B cell (primary cell): ENCODE results near the gene ATOSA. TPM values are rescaled to one million over a fixed set of nuclear protein-coding genes. Genes with fewer than 3 reads are reported as not detected.

Experiments
- ATAC-seq: fragments of 200-7000 bp; cut with Tn5 transposase; one replicate; pipeline ENCODE4 v1.10.0; 2021; ENCODE audit warnings: low read depth, mild to moderate bottlenecking, moderate number of reproducible peaks, moderate library complexity
- CTCF ChIA-PET: fragments of 350-600 bp; sonication (Branson Sonifier 250); formaldehyde crosslinking; loops from one replicate; lab custom pipeline; 2021; ENCODE audit warnings: antibody characterized with exemption, inconsistent platforms; lab: Charles Lee
- POLR2A ChIA-PET: fragments of 350-600 bp; sonication (Branson Sonifier 250); formaldehyde crosslinking; loops from one replicate; lab custom pipeline; 2021; ENCODE audit warnings: antibody characterized with exemption; lab: Charles Lee
- DNase-seq: peaks from one replicate; pipeline ENCODE4 v3.0.0; 2013
- H2AFZ ChIP-seq: 2 replicates; pipeline ENCODE4 v1.6.1; 2012; ENCODE audit warnings: mild to moderate bottlenecking, low read depth, low read length; ENCODE audit not compliant: insufficient read depth, poor library complexity, severe bottlenecking
- H3K27ac ChIP-seq, 2 donors: 1 replicate in 1 of 2; 2 replicates in 1 of 2; pipeline ENCODE4 v1.5.1; 2012 to 2013; ENCODE audit warnings: low read length in 2 of 2, mild to moderate bottlenecking in 2 of 2, moderate library complexity in 1 of 2
- H3K27me3 ChIP-seq, 4 experiments: fragments of 200-600 bp in 1 of 4; sonication (generic) in 1 of 4; replicated peaks in 1 of 4; 1 replicate in 2 of 4; 2 replicates in 2 of 4; pipeline versions ENCODE4 v1.6.1 to v1.7.0; 2013 to 2016; ENCODE audit warnings: low read length in 3 of 4, mild to moderate bottlenecking in 2 of 4, mixed read lengths in 1 of 4, moderate library complexity in 1 of 4; ENCODE audit not compliant: insufficient read depth in 4 of 4, control insufficient read depth in 3 of 4; ENCODE audit errors: control extremely low read depth in 1 of 4
- H3K36me3 ChIP-seq, 2 experiments: replicated peaks in 1 of 2; 1 replicate in 1 of 2; 2 replicates in 1 of 2; pipeline versions ENCODE4 v1.6.1 to v1.7.1; 2013; ENCODE audit warnings: low read length in 1 of 2; ENCODE audit not compliant: insufficient read depth in 2 of 2, control insufficient read depth in 1 of 2; ENCODE audit errors: control extremely low read depth in 1 of 2, extremely low read depth in 1 of 2
- H3K4me1 ChIP-seq, 2 donors: fragments of 200-600 bp in 1 of 2; sonication (generic) in 1 of 2; 1 replicate in 1 of 2; 2 replicates in 1 of 2; pipeline versions ENCODE4 v1.5.1 to v1.6.1; 2013 to 2017; ENCODE audit warnings: low read length in 2 of 2; ENCODE audit not compliant: control insufficient read depth in 2 of 2, insufficient read depth in 2 of 2
- H3K4me2 ChIP-seq: replicated peaks from 2 replicates; pipeline ENCODE3; 2012; ENCODE audit warnings: mild to moderate bottlenecking, low read depth, low read length; ENCODE audit not compliant: poor library complexity, severe bottlenecking
- H3K4me3 ChIP-seq, 5 experiments: fragments of 200-600 bp in 1 of 5; sonication (generic) in 1 of 5; 1 replicate in 3 of 5; 2 replicates in 2 of 5; pipeline versions ENCODE4 v1.5.1 to v1.7.0; 2011 to 2016; ENCODE audit warnings: low read length in 4 of 5, mild to moderate bottlenecking in 4 of 5, low read depth in 2 of 5, control low read depth in 1 of 5, moderate library complexity in 1 of 5; ENCODE audit not compliant: insufficient read depth in 1 of 5; ENCODE audit errors: control extremely low read depth in 1 of 5, extremely low read depth in 1 of 5
- H3K79me2 ChIP-seq: fragments of 200-600 bp; sonication (generic); one replicate; pipeline ENCODE4 v1.6.0; 2016; ENCODE audit warnings: low read length; ENCODE audit not compliant: control insufficient read depth, insufficient read depth
- H3K9ac ChIP-seq: fragments of 200-600 bp; sonication (generic); 2 replicates; pipeline ENCODE4 v1.6.1; 2017; ENCODE audit warnings: mild to moderate bottlenecking, low read length, moderate library complexity
- H3K9me3 ChIP-seq, 3 donors: one replicate each; pipeline versions ENCODE4 v1.6.1 to v1.7.1; 2013; ENCODE audit warnings: low read length in 2 of 3; ENCODE audit not compliant: control insufficient read depth in 2 of 3, insufficient read depth in 1 of 3; ENCODE audit errors: control extremely low read depth in 1 of 3
- H4K20me1 ChIP-seq: 2 replicates; pipeline ENCODE4 v1.6.0; 2012; ENCODE audit warnings: mild to moderate bottlenecking, low read length; ENCODE audit not compliant: insufficient read depth, control insufficient read depth, poor library complexity, severe bottlenecking
- H3K27ac Mint-ChIP-seq: one replicate; pipeline ENCODE4 v1.8.0; 2021; ENCODE audit warnings: mixed read lengths
- H3K27me3 Mint-ChIP-seq: one replicate; pipeline ENCODE4 v1.8.0; 2021; ENCODE audit warnings: mixed read lengths
- H3K4me1 Mint-ChIP-seq: one replicate; pipeline ENCODE4 v1.8.0; 2021; ENCODE audit warnings: mixed read lengths
- H3K4me3 Mint-ChIP-seq: one replicate; pipeline ENCODE4 v1.8.0; 2021; ENCODE audit warnings: mixed read lengths
- H3K9me3 Mint-ChIP-seq: one replicate; pipeline ENCODE4 v1.8.0; 2022; ENCODE audit warnings: mixed read lengths; ENCODE audit not compliant: insufficient read depth
- EZH2 ChIP-seq: IDR thresholded peaks from 2 replicates; pipeline ENCODE4 v1.6.1; 2012; ENCODE audit warnings: borderline replicate concordance, low read depth, mild to moderate bottlenecking, moderate library complexity, low read length; ENCODE audit not compliant: insufficient read depth, poor library complexity, severe bottlenecking
- WGBS: methylation state at CpG from one replicate; pipeline ENCODE4 v1.1.5; 2013; ENCODE audit warnings: missing lambda C conversion rate; ENCODE audit not compliant: insufficient coverage; 5-methylcytosine and 5-hydroxymethylcytosine counted together
- intact Hi-C: fragments of 100-400 bp; cut with micrococcal nuclease; formaldehyde crosslinking; loops from one replicate; pipeline ENCODE4 v1.10.0; 2022
- polyA plus RNA-seq: library from polyadenylated mRNA; depleted of rRNA; stranded (reverse); fragments of >200 nt; gene quantifications from 2 replicates; pipeline ENCODE4 v1.2.3, GENCODE V29; 2012
- total RNA-seq, 2 donors: library from RNA; stranded (reverse); fragments of 120-200 nt in 1 of 2; gene quantifications; 1 replicate in 1 of 2; 2 replicates in 1 of 2; pipeline versions ENCODE4 v1.2.3 to v1.2.4, GENCODE V29; 2013 to 2022
- TF ChIP-seq, protein P1 (sequence below): fragments of 200-600 bp; IDR thresholded peaks from one replicate; pipeline ENCODE4 v1.8.0; 2022; ENCODE audit warnings: antibody characterized with exemption, mild to moderate bottlenecking

ATOSA gene
- total and polyA plus RNA-seq, 2 donors (not counting 1 experiment from before 2014, with no cell fraction given) = 73.4 to 198 TPM

DNA sequence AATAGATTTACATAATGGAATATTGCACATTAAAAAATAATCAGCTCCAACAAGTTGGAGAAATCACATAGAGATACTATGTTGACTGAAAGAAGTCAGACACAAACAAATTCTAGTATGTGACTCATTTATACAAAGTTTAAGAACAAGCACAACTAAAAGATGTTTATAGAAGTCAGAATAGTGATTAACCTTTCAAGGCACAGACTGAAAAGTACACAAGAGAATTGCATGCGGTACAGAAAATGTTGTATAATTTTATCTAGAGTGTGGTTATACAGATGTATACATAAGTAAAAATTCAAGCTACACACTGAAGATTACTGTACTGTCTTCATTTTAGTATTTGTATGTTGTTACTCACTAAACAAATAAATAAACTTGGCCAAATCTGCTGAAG lies 19.3 kb upstream of the ATOSA start:
- no peak overlapping the region for H3K4me3 ChIP-seq
- H3K36me3 ChIP-seq = no peaks in the 10 kb centered on the region
- ChIA-PET CTCF (interaction anchor here (0.7 kb wide), 1 partner anchor 325 kb away, joined by 3 read pairs; no protein-coding TSS in a partner anchor), POLR2A (no interaction called here)
- Mint-ChIP-seq H3K27me3 (no peaks in the 10 kb centered on the region), H3K27ac (no peak overlapping the region), H3K4me3 (no peak overlapping the region), H3K9me3 (no peaks in the 10 kb centered on the region), H3K4me1 (peaks cover 32% of the 10 kb centered on the region)
- WGBS = no CpG with 5 or more reads among the region's 1 CpG
- H3K27ac ChIP-seq = no peak overlapping the region
- DNase-seq (no peak), ATAC-seq (no peak)
- H2AFZ ChIP-seq = no peak overlapping the region
- no peaks in the 10 kb centered on the region for H3K9me3 ChIP-seq
- H3K27me3 ChIP-seq = no peaks in the 10 kb centered on the region
- H3K4me2 ChIP-seq = no peak overlapping the region
- TF ChIP-seq, protein P1, sequence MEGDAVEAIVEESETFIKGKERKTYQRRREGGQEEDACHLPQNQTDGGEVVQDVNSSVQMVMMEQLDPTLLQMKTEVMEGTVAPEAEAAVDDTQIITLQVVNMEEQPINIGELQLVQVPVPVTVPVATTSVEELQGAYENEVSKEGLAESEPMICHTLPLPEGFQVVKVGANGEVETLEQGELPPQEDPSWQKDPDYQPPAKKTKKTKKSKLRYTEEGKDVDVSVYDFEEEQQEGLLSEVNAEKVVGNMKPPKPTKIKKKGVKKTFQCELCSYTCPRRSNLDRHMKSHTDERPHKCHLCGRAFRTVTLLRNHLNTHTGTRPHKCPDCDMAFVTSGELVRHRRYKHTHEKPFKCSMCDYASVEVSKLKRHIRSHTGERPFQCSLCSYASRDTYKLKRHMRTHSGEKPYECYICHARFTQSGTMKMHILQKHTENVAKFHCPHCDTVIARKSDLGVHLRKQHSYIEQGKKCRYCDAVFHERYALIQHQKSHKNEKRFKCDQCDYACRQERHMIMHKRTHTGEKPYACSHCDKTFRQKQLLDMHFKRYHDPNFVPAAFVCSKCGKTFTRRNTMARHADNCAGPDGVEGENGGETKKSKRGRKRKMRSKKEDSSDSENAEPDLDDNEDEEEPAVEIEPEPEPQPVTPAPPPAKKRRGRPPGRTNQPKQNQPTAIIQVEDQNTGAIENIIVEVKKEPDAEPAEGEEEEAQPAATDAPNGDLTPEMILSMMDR = no peak
- TF ChIP-seq EZH2 = no peak
- intact Hi-C loops = no loop called here
- peaks cover 22% of the 10 kb centered on the region for H3K79me2 ChIP-seq
- H3K9ac ChIP-seq = no peak overlapping the region
- H4K20me1 ChIP-seq = no peaks in the 10 kb centered on the region
- H3K4me1 ChIP-seq = peaks cover 21 to 25% of the 10 kb centered on the region in 2 donors

DNA sequence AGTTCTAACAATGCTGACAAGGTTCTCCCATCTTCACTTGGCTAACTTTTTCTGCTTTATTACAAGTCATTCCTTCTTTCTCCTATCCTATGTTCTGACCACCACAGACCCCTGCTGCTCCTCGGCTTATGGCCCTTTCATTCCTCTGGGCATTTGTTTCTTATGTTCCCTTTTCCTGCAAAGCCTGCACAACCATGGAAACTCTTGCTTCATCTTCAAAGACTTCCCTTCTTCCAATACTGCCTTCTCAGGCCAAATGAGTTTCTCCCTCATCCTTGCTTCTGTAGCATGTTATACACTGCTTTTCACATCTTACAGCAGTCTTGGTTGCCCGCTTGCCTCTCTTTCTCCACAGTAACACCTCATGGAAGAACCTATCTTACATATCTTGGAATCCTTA lies 17.9 kb upstream of the ATOSA start:
- H3K27ac Mint-ChIP-seq = no peak overlapping the region
- H3K27me3 ChIP-seq = no peaks in the 10 kb centered on the region
- intact Hi-C loops = no loop called here
- no peak overlapping the region for H3K4me3 Mint-ChIP-seq
- no peaks in the 10 kb centered on the region for H3K36me3 ChIP-seq
- no peak overlapping the region for H3K4me3 ChIP-seq
- no peak overlapping the region for H3K4me2 ChIP-seq
- no peaks in the 10 kb centered on the region for H3K27me3 Mint-ChIP-seq
- 85% methylated on average over 1 of the region's 2 CpGs for WGBS
- no peaks in the 10 kb centered on the region for H3K9me3 Mint-ChIP-seq
- no peak overlapping the region for H3K27ac ChIP-seq
- peaks cover 22% of the 10 kb centered on the region for H3K79me2 ChIP-seq
- DNase-seq (no peak), ATAC-seq (no peak)
- ChIA-PET POLR2A (no interaction called here), CTCF (no interaction called here)
- no peaks in the 10 kb centered on the region for H4K20me1 ChIP-seq
- H3K9me3 ChIP-seq = no peaks in the 10 kb centered on the region
- peaks cover 24% of the 10 kb centered on the region for H3K4me1 Mint-ChIP-seq
- H3K9ac ChIP-seq = no peak overlapping the region
- TF ChIP-seq, protein P1 = no peak
- TF ChIP-seq EZH2 = no peak
- peaks cover 16 to 19% of the 10 kb centered on the region in 2 donors for H3K4me1 ChIP-seq
- no peak overlapping the region for H2AFZ ChIP-seq
